ENCODE results near the gene SPATA45.

SPATA45 gene

DNA sequence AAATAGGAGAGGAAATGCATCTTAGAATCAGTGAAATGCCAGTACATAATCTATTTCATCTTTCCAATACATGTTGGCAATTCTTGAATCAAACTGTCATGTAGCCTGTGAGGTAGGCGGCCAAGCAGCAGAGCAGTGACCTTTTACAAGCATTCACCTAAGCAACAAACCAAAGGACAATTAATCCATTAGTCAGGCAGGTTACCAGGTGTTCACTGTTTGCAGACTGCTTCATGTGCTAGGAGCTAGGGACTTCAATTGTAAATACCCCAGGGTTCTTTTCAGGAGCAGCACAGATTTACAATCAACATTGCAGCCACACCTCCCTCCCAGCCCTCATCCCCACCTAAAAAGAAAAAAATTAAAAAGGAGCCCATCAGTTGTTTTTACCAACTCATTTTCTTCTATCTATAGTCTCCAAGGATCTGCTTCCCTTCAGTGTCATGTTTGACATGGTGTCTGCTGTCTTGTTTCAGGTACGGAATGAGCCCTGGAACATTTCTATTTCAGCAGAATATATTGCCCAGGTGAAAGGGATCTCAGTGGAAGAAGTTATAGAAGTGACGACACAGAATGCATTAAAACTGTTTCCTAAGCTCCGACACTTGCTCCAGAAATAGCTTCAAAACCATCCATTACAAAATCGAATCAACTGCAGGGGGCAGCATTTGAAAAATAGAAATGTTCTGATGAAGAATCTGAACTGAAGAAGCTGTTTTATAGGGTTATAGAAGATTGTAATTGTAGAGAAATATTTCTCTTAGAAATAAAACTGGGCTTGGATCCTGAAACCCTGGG lies 32.7 kb downstream of the SPATA45 start:
- Histone ChIP-seq H3K27ac (no peak overlapping the region), H3K9me3 (ENCODE audit: severe bottlenecking) (no peaks in the 10 kb centered on the region), H3K4me3 (ENCODE audit: low read depth, low read length) (no peak overlapping the region), H3K27me3 (ENCODE audit: insufficient read depth, low read depth, severe bottlenecking) (no peaks in the 10 kb centered on the region), H3K36me3 (no peaks in the 10 kb centered on the region)
- DNase-seq, result peak; percentile 29
- TF ChIP-seq, protein P1, sequence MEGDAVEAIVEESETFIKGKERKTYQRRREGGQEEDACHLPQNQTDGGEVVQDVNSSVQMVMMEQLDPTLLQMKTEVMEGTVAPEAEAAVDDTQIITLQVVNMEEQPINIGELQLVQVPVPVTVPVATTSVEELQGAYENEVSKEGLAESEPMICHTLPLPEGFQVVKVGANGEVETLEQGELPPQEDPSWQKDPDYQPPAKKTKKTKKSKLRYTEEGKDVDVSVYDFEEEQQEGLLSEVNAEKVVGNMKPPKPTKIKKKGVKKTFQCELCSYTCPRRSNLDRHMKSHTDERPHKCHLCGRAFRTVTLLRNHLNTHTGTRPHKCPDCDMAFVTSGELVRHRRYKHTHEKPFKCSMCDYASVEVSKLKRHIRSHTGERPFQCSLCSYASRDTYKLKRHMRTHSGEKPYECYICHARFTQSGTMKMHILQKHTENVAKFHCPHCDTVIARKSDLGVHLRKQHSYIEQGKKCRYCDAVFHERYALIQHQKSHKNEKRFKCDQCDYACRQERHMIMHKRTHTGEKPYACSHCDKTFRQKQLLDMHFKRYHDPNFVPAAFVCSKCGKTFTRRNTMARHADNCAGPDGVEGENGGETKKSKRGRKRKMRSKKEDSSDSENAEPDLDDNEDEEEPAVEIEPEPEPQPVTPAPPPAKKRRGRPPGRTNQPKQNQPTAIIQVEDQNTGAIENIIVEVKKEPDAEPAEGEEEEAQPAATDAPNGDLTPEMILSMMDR (IDR thresholded peaks at IDR 0.05; ENCODE audit: low read depth, low read length), result no peak; the same call in 1 of the 2 replicates

DNA sequence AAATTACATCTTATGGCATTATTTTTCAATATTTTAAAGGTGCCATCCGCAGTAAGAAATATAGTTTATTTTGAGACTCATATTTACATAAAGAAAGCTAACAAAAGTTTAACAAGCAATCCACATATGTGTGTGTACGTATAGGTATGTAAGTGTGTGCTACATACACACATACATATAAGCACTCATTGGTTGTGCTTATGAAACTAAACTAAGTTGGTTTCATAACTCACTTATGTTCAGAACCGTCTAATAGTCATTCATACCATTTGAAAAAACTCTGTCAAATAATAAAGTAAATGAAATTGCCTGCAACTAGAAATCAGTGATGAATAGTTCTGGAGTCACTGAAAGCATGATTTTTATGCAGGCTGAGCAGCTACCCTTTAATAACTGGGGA lies 41.7 kb downstream of the SPATA45 start:
- Histone ChIP-seq H3K9me3 (ENCODE audit: severe bottlenecking) (no peaks in the 10 kb centered on the region), H3K36me3 (peaks cover 32% of the 10 kb centered on the region), H3K4me3 (ENCODE audit: low read depth, low read length) (no peak overlapping the region), H3K27ac (no peak overlapping the region), H3K27me3 (ENCODE audit: insufficient read depth, low read depth, severe bottlenecking) (no peaks in the 10 kb centered on the region)
- no peak for DNase-seq
- TF ChIP-seq, protein P1 (IDR thresholded peaks at IDR 0.05; ENCODE audit: low read depth, low read length), result no peak

DNA sequence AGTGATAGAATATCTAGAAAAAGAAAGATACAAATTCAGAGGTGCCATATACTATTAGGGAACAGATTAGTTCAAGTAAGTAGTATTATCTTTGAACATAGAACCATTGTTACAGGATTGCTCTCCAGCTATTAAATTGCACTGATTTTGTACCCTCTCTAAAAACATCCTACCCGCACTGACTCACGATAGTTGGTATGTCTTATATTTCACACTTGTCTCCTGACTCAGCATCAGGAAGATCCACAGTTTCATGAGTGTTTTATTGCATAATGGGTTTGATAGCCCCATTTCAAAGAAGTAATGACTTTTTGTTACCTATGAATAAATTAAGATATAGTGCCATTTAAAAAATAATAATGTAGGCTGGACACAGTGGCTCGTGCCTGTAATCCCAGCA lies 49.8 kb downstream of the SPATA45 start:
- Histone ChIP-seq H3K9me3 (ENCODE audit: severe bottlenecking) (no peaks in the 10 kb centered on the region), H3K4me3 (ENCODE audit: low read depth, low read length) (no peak overlapping the region), H3K27me3 (ENCODE audit: insufficient read depth, low read depth, severe bottlenecking) (no peaks in the 10 kb centered on the region), H3K27ac (no peak overlapping the region), H3K36me3 (peaks cover 29% of the 10 kb centered on the region)
- TF ChIP-seq, protein P1 (IDR thresholded peaks at IDR 0.05; ENCODE audit: low read depth, low read length), result no peak
- no peak for DNase-seq

DNA sequence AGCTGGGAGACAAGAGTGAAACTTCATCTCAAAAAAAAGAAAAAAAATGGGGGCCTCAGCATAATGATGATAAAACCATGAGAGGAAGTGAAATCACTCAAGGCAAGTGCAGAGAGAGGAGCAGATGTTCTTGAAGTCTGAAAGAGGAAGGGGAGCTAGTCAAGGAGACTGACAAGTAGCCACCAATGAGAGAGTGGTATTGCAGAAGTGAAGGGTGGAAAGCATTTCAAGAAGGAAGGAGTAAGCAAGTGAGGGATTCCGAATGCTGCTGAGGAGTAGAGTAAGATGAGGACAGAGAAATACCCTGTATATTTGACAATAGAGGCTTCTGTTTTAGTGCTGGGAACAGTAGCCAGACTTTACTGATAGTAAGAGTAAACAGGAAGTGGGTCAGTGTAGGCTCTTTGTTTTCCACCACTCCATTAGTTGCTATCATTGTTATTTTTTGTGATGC lies 52.9 kb downstream of the SPATA45 start:
- H3K9me3 ChIP-seq (ENCODE audit: severe bottlenecking), result no peaks in the 10 kb centered on the region
- no peak overlapping the region for H3K27ac ChIP-seq
- no peak overlapping the region for H3K4me3 ChIP-seq (ENCODE audit: low read depth, low read length)
- no peaks in the 10 kb centered on the region for H3K27me3 ChIP-seq (ENCODE audit: insufficient read depth, low read depth, severe bottlenecking)
- peaks cover 21% of the 10 kb centered on the region for H3K36me3 ChIP-seq
- TF ChIP-seq, protein P1 (IDR thresholded peaks at IDR 0.05; ENCODE audit: low read depth, low read length), result no peak
- no peak for DNase-seq

DNA sequence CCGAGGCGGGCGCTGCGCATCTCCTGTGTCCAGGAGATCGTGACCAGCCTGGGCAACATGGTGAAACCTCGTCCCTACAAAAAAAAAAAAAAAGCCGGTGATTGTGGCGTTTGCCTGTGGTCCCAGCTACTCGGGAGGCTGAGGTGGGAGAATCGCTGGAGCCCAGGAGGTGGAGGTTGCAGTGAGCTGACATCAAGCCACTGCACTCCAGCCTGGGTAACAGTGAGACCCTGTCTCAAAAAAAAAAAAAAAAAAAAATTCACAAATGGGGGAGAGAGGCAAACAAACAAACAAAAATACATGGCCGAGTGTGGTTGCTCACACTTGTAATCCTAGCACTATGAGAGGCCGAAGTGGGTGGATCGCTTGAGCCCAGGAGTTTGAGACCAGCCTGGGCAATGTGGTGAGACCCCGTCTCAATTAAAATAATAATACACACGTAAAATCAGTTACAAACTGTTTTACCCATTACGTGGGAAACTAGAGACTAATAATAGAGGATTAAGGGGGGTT lies 55.0 kb downstream of the SPATA45 start:
- Histone ChIP-seq H3K27ac (peak overlapping the region; percentile 94), H3K27me3 (ENCODE audit: insufficient read depth, low read depth, severe bottlenecking) (no peaks in the 10 kb centered on the region), H3K4me3 (ENCODE audit: low read depth, low read length) (peak overlapping the region; percentile 91), H3K9me3 (ENCODE audit: severe bottlenecking) (no peaks in the 10 kb centered on the region), H3K36me3 (peaks cover 12% of the 10 kb centered on the region)
- TF ChIP-seq, protein P1 (IDR thresholded peaks at IDR 0.05; ENCODE audit: low read depth, low read length), result no peak
- no peak for DNase-seq
